AG10803 (cell line): Measurements from ENCODE around the gene EDRF1.

ENCODE experiments used
- DNase-seq: peaks from one replicate; pipeline ENCODE4 v3.0.0; 2010; ENCODE audit warnings: low read depth
- H3K4me3 ChIP-seq: 2 replicates; pipeline ENCODE4 v1.5.1; 2011; ENCODE audit warnings: mild to moderate bottlenecking, low read length, control low read depth
- CTCF ChIP-seq: conservative IDR thresholded peaks from 2 replicates; pipeline ENCODE4 v1.5.1; 2011; ENCODE audit warnings: mild to moderate bottlenecking, low read length, control low read depth, inconsistent platforms

Gene EDRF1

DNA sequence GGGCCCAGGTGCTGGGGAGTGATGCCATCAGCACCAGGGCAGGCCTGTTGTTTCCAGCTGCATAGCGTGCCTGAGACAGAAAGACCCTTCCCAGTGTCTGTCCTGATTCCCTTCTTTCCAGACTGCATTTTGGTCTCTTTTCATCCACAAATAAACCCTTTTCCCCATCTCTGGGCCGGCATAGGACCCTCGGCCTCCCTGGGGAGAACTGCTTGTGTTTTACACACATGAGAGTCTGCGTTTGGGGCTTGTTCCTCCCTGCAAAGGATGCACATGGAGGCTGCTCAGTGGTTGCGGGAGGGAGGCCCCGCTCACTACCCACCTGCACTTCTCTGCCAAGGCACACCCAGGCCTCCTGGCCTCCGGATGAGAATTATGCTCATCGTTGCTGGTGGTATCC is 61.9 kb downstream of the EDRF1 start:
- no peak for DNase-seq
- no peak overlapping the region for H3K4me3 ChIP-seq
- TF ChIP-seq CTCF = no peak

DNA sequence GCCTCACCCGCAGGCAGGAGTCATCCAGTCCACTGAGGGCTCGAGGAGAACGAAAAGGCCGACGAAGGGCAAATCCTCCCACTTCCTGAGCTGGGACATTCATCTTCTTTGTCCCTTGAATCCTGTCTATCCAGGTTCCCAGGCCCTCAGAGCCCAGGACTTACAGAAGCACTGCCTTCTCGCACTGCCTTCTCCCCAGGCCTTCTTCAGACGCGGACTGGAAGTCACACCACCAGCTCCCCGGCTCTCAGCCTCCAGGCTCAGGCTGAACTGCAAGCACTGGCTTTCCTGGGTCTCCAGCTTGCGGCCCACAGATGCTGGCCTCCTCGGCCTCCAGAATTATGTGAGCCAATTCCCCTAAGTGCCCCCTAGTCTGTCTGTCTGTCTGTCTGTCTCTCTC is 62.5 kb downstream of the EDRF1 start:
- no peak overlapping the region for H3K4me3 ChIP-seq
- DNase-seq = no peak
- no peak for TF ChIP-seq CTCF

DNA sequence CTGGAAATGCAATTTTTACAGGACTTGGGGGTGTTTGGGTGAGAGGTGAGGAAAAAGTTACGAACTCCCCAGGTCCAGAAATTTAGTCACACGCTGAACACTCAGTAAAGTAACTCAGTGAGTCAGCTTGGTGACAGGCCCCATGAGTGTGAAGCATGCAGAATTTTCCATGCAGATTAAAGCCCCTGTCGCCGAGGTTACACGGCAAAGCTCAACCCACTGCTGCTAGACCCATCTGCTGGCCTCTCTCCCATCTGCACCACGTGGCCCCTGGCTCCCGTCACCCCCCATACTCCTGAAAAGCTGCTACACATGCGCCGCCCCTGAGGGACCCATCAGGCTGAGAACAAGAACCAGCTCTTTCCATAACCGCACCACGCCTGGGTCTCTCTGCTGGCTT is 63.1 kb downstream of the EDRF1 start:
- DNase-seq = no peak
- TF ChIP-seq CTCF = no peak

GRCh38 chr10:125783408-125783807 is 63.9 kb downstream of the EDRF1 start:
- no peak for TF ChIP-seq CTCF
- DNase-seq = no peak
- no peak overlapping the region for H3K4me3 ChIP-seq

More for the DNA sequence above, 63.1 kb downstream of the EDRF1 start:
- H3K4me3 ChIP-seq = no peak overlapping the region

DNA sequence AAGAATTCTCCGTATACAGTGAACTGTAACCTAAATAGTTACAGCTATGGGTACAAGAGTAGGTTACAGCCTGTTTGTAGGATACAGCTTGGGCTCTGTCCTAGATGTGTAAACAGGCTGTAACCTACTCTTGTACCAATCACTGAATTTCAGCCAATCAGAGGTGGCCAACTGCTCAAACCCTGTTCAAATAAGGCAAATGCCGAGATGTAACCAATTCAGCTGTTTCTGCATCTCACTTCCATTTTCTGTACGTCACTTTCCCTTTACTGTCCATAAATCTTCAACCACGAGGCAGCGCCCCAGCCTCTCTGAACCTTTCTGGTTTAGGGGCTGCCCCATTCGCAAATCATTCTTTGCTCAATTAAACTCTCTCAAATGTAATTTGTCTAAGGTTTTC is 64.4 kb downstream of the EDRF1 start:
- no peak overlapping the region for H3K4me3 ChIP-seq
- DNase-seq = no peak
- no peak for TF ChIP-seq CTCF

DNA sequence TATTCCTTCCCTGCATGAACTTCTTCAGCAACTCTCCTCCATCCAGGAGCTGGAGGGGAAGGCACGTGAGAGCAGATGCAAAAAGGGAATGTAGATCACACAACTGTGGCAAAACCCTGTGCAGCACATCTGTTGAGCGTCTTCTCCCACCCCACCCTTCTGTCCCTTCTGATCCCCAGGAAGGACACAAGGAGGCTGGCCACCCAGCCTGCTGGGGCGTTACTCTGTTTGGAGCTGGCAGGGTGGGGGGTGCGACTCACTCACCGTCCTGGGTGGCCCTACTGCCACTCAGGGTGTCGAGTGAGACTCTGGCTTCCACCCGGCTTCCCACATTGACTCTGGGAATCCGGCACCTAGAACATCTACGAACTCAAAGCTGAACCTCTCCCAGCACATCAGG is 66.3 kb downstream of the EDRF1 start:
- TF ChIP-seq CTCF = no peak
- no peak overlapping the region for H3K4me3 ChIP-seq
- DNase-seq = no peak

GRCh38 chr10:125788156-125789034 is 68.9 kb downstream of the EDRF1 start:
- no peak for TF ChIP-seq CTCF
- no peak for DNase-seq
- H3K4me3 ChIP-seq = no peak overlapping the region
